ENCODE measurements around the gene FAM9C. TPM values are rescaled to one million over a fixed set of nuclear protein-coding genes. Genes with fewer than 3 reads are reported as not detected.

FAM9C gene
- total RNA-seq, 1 donor from 2014 or later = 0.34 TPM

- Mint-ChIP-seq H3K27ac (no peak overlapping the region), H3K4me1 (peaks cover 37% of the 10 kb centered on the region), H3K36me3 (no peaks in the 10 kb centered on the region), H3K27me3 (ENCODE audit: low read depth) (no peaks in the 10 kb centered on the region), H3K9me3 (peaks cover 24% of the 10 kb centered on the region), H3K4me3 (no peak overlapping the region)
- TF ChIP-seq CTCF (IDR thresholded peaks at IDR 0.05; ENCODE audit: unreplicated experiment) = no peak
- no peak for DNase-seq (ENCODE audit: low spot score in 2 of 2, unreplicated experiment in 2 of 2)
These were observed 33.9 kb downstream of the FAM9C start for GRCh38 chrX:13010546-13010945.

GRCh38 chrX:13009844-13010243, 34.6 kb downstream of the FAM9C start:
- Mint-ChIP-seq H3K36me3 (no peaks in the 10 kb centered on the region), H3K27me3 (ENCODE audit: low read depth) (no peaks in the 10 kb centered on the region), H3K4me3 (no peak overlapping the region), H3K4me1 (peaks cover 34% of the 10 kb centered on the region), H3K27ac (no peak overlapping the region), H3K9me3 (peaks cover 24% of the 10 kb centered on the region)
- TF ChIP-seq CTCF (IDR thresholded peaks at IDR 0.05; ENCODE audit: unreplicated experiment) = no peak
- DNase-seq (ENCODE audit: low spot score in 2 of 2, unreplicated experiment in 2 of 2) = no peak

DNA sequence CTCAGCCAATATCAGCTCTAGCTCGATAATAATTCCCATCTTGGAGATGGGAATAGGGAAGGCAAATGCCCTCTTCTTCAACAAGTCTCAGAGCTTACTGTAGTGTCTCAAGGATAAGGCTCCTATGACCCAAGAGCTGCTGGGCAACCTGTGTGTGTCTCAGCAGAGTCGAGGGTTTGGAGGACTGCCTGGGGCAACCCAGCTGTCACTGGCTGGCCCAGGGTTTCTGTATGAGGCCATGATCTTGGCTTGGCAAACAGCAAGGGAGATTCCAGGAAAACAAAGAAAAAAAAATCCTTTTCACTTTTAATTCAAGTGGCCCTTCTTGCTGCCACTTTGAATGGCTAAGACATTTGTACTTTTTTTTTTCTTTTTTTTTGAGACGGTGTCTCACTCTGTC, 35.1 kb downstream of the FAM9C start:
- H3K27me3 Mint-ChIP-seq (ENCODE audit: low read depth) = no peaks in the 10 kb centered on the region
- peaks cover 24% of the 10 kb centered on the region for H3K9me3 Mint-ChIP-seq
- no peak for TF ChIP-seq CTCF (IDR thresholded peaks at IDR 0.05; ENCODE audit: unreplicated experiment)
- H3K27ac Mint-ChIP-seq = no peak overlapping the region
- no peak for DNase-seq (ENCODE audit: low spot score in 2 of 2, unreplicated experiment in 2 of 2)
- peaks cover 29% of the 10 kb centered on the region for H3K4me1 Mint-ChIP-seq
- no peaks in the 10 kb centered on the region for H3K36me3 Mint-ChIP-seq
- H3K4me3 Mint-ChIP-seq = no peak overlapping the region

DNA sequence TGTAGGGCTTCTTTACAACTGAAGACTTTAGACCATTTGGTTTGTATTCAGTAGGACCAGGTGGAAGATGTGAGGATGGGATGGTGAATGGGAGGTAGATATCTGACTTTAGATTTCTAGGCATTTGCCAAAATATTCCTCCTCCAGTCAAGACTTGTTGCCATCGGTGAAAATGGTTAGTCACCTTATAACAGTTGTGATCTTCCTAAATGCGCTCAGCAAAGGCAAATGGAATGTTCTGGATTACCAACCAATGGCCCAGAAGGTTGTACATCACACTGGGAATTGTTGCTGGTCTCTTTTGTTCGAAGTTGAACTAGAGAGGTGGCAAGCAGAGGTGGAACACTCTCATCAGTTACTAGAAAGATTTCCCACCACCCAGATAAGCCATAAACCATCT, 35.6 kb downstream of the FAM9C start:
- DNase-seq (ENCODE audit: low spot score in 2 of 2, unreplicated experiment in 2 of 2) = no peak
- no peak overlapping the region for H3K27ac Mint-ChIP-seq
- H3K27me3 Mint-ChIP-seq (ENCODE audit: low read depth) = no peaks in the 10 kb centered on the region
- peaks cover 24% of the 10 kb centered on the region for H3K4me1 Mint-ChIP-seq
- no peaks in the 10 kb centered on the region for H3K36me3 Mint-ChIP-seq
- no peak for TF ChIP-seq CTCF (IDR thresholded peaks at IDR 0.05; ENCODE audit: unreplicated experiment)
- no peak overlapping the region for H3K4me3 Mint-ChIP-seq
- peaks cover 24% of the 10 kb centered on the region for H3K9me3 Mint-ChIP-seq

GRCh38 chrX:13008189-13008533, 36.3 kb downstream of the FAM9C start:
- H3K36me3 Mint-ChIP-seq = no peaks in the 10 kb centered on the region
- no peak for TF ChIP-seq CTCF (IDR thresholded peaks at IDR 0.05; ENCODE audit: unreplicated experiment)
- H3K9me3 Mint-ChIP-seq = peaks cover 19% of the 10 kb centered on the region
- no peak overlapping the region for H3K27ac Mint-ChIP-seq
- peaks cover 17% of the 10 kb centered on the region for H3K4me1 Mint-ChIP-seq
- no peaks in the 10 kb centered on the region for H3K27me3 Mint-ChIP-seq (ENCODE audit: low read depth)
- no peak for DNase-seq (ENCODE audit: low spot score in 2 of 2, unreplicated experiment in 2 of 2)
- no peak overlapping the region for H3K4me3 Mint-ChIP-seq

GRCh38 chrX:13007519-13008188, 36.8 kb downstream of the FAM9C start:
- Mint-ChIP-seq H3K9me3 (peaks cover 22% of the 10 kb centered on the region), H3K36me3 (no peaks in the 10 kb centered on the region), H3K4me1 (peaks cover 17% of the 10 kb centered on the region), H3K27me3 (ENCODE audit: low read depth) (no peaks in the 10 kb centered on the region), H3K4me3 (no peak overlapping the region), H3K27ac (no peak overlapping the region)
- TF ChIP-seq CTCF (IDR thresholded peaks at IDR 0.05; ENCODE audit: unreplicated experiment) = no peak
- no peak for DNase-seq (ENCODE audit: low spot score in 2 of 2, unreplicated experiment in 2 of 2)
